Uterus (tissue), 2 donors: Measurements from ENCODE around the gene FUNDC2.
"Not testable (repeated sequence)": the region's sequence is repeated elsewhere in the genome, so short reads cannot be mapped to it uniquely, and the experiment has no call there.

ENCODE experiments used
- POLR2A ChIP-seq, 2 donors: fragments of 450-650 bp; IDR thresholded peaks; one replicate each; pipeline ENCODE4 v1.6.1; 2016; ENCODE audit warnings: antibody characterized with exemption in 2 of 2, mild to moderate bottlenecking in 1 of 2, moderate library complexity in 1 of 2
- TF ChIP-seq, protein P1 (sequence below), 4 experiments: fragments of 200-600 bp in 2 of 4; fragments of 450-650 bp in 2 of 4; sonication (generic) in 2 of 4; IDR thresholded peaks; one replicate each; pipeline ENCODE4 v1.5.1; 2016 to 2019; ENCODE audit warnings: antibody characterized with exemption in 4 of 4, mild to moderate bottlenecking in 2 of 4, moderate library complexity in 1 of 4

DNA sequence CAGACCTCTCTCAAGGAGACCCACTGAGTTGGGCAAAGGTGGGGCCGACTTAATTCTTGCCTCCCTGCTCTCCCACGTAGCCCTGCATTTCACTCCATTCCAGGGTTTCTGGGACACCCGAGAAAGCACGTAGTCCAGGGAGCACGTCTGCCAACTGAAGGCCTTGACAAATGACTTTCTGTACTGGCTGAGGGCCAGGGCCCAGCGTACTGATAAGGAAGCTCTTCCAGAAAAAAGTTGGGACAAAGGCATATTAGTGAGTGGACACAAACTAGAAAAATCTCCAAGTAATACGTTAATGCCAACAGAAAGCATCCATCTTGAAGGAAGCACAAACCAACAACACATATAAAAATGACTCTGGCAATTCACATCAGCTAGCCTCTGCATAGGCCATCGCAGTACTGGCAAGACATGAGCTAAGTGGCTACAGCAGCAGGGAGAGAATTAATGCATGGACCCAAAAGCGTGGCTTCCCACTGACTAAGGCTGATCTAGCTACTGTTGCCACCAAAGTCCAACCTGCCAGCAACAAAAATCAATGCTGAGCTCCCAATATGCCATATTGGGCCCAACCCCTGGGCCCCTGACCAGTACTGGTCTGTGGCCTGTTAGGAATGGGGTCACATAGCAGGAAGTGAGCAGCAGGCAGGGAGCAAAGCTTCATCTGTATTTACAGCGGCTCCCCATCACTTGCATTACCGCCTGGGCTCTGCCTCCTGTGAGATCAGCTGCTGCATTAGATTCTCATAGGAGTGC lies 19.6 kb upstream of the FUNDC2 start:
- TF ChIP-seq, protein P1, sequence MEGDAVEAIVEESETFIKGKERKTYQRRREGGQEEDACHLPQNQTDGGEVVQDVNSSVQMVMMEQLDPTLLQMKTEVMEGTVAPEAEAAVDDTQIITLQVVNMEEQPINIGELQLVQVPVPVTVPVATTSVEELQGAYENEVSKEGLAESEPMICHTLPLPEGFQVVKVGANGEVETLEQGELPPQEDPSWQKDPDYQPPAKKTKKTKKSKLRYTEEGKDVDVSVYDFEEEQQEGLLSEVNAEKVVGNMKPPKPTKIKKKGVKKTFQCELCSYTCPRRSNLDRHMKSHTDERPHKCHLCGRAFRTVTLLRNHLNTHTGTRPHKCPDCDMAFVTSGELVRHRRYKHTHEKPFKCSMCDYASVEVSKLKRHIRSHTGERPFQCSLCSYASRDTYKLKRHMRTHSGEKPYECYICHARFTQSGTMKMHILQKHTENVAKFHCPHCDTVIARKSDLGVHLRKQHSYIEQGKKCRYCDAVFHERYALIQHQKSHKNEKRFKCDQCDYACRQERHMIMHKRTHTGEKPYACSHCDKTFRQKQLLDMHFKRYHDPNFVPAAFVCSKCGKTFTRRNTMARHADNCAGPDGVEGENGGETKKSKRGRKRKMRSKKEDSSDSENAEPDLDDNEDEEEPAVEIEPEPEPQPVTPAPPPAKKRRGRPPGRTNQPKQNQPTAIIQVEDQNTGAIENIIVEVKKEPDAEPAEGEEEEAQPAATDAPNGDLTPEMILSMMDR (IDR thresholded peaks at IDR 0.05): not testable (repeated sequence)
- not testable (repeated sequence) for TF ChIP-seq POLR2A (IDR thresholded peaks at IDR 0.05)
